Vagina (tissue), 2 donors: ENCODE measurements around the gene COL11A1.

ENCODE experiments used
- POLR2A ChIP-seq, 2 donors: fragments of 450-650 bp; IDR thresholded peaks; one replicate each; pipeline ENCODE4 v1.6.1; 2017; ENCODE audit warnings: antibody characterized with exemption in 2 of 2, mild to moderate bottlenecking in 2 of 2, moderate library complexity in 2 of 2
- POLR2AphosphoS5 ChIP-seq, 2 donors: sonication (generic); formaldehyde crosslinking; IDR thresholded peaks; one replicate each; pipeline ENCODE4 v1.9.0; 2017; ENCODE audit warnings: antibody characterized with exemption in 2 of 2, mild to moderate bottlenecking in 2 of 2, low read depth in 1 of 2; ENCODE audit not compliant: insufficient read depth in 1 of 2
- TF ChIP-seq, protein P1 (sequence below), 3 experiments: fragments of 450-650 bp in 2 of 3; fragments of 200-600 bp in 1 of 3; sonication (generic) in 1 of 3; IDR thresholded peaks; one replicate each; pipeline ENCODE4 v1.5.1; 2017 to 2019; ENCODE audit warnings: antibody characterized with exemption in 3 of 3, mild to moderate bottlenecking in 2 of 3, moderate library complexity in 2 of 3

DNA sequence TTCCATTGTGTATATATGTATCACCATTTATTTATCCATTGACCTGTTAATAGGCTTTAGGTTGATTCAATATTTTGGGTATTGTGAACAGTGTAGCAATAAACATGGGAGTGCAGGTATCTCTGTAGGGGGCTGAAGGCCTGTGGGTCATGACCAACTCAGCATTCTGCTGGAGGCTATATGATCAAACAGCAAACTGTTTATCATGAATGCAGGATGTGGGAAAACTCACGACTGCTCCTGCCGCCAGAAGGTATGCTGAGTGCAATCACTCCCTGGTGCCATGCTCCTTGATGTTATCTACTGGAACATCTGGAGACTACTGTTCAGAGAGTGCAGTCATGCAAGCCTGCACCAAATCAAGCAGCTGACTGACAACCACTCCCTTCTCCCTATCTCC lies 275.2 kb downstream of the COL11A1 start:
- TF ChIP-seq POLR2A (IDR thresholded peaks at IDR 0.05) (no peak), POLR2AphosphoS5 (IDR thresholded peaks at IDR 0.05; ENCODE audit: insufficient read depth in 1 of 2, low read depth in 1 of 2) (no peak)
- TF ChIP-seq, protein P1, sequence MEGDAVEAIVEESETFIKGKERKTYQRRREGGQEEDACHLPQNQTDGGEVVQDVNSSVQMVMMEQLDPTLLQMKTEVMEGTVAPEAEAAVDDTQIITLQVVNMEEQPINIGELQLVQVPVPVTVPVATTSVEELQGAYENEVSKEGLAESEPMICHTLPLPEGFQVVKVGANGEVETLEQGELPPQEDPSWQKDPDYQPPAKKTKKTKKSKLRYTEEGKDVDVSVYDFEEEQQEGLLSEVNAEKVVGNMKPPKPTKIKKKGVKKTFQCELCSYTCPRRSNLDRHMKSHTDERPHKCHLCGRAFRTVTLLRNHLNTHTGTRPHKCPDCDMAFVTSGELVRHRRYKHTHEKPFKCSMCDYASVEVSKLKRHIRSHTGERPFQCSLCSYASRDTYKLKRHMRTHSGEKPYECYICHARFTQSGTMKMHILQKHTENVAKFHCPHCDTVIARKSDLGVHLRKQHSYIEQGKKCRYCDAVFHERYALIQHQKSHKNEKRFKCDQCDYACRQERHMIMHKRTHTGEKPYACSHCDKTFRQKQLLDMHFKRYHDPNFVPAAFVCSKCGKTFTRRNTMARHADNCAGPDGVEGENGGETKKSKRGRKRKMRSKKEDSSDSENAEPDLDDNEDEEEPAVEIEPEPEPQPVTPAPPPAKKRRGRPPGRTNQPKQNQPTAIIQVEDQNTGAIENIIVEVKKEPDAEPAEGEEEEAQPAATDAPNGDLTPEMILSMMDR (IDR thresholded peaks at IDR 0.05), result no peak
